BE2C (cell line): ENCODE results near the gene TRPM2.

Experiments
- DNase-seq: peaks from one replicate; pipeline ENCODE4 v3.0.0-alpha.2; 2020
- H3K27me3 ChIP-seq: fragments of 250-450 bp; sonication (Bioruptor Pico); 2 replicates; pipeline ENCODE4 v1.5.1; 2020; ENCODE audit warnings: mild to moderate bottlenecking
- H3K36me3 ChIP-seq: fragments of 250-450 bp; sonication (Bioruptor Pico); 2 replicates; pipeline ENCODE4 v1.5.1; 2020; ENCODE audit warnings: mild to moderate bottlenecking
- H3K4me1 ChIP-seq: fragments of 250-450 bp; sonication (Bioruptor Pico); 2 replicates; pipeline ENCODE4 v1.5.1; 2020
- H3K4me3 ChIP-seq: 2 replicates; pipeline ENCODE4 v1.5.1; 2011; ENCODE audit warnings: low read depth, low read length
- H3K9me3 ChIP-seq: fragments of 250-450 bp; sonication (Bioruptor Pico); 2 replicates; pipeline ENCODE4 v1.5.1; 2020
- CTCF ChIP-seq: IDR thresholded peaks from 2 replicates; pipeline ENCODE4 v1.5.1; 2012; ENCODE audit warnings: mild to moderate bottlenecking, low read depth, low read length

Gene TRPM2

GRCh38 chr21:44331209-44331608, 22.2 kb upstream of the TRPM2 start:
- no peak for TF ChIP-seq CTCF
- no peaks in the 10 kb centered on the region for H3K9me3 ChIP-seq
- H3K36me3 ChIP-seq = peaks cover under 1% of the 10 kb centered on the region; the same call in 1 of the 2 replicates

GRCh38 chr21:44331650-44332307, 21.6 kb upstream of the TRPM2 start:
- Histone ChIP-seq H3K9me3 (no peaks in the 10 kb centered on the region), H3K4me3 (no peak overlapping the region), H3K4me1 (peaks cover 15% of the 10 kb centered on the region), H3K27me3 (no peaks in the 10 kb centered on the region), H3K36me3 (no peaks in the 10 kb centered on the region; the same call in 1 of the 2 replicates)
- no peak for DNase-seq
- TF ChIP-seq CTCF = no peak

More at GRCh38 chr21:44331209-44331608, 22.2 kb upstream of the TRPM2 start:
- peaks cover 15% of the 10 kb centered on the region for H3K4me1 ChIP-seq
- DNase-seq = no peak
- no peak overlapping the region for H3K4me3 ChIP-seq
- no peaks in the 10 kb centered on the region for H3K27me3 ChIP-seq

- Histone ChIP-seq H3K27me3 (no peaks in the 10 kb centered on the region), H3K4me1 (peaks cover 10% of the 10 kb centered on the region), H3K36me3 (no peaks in the 10 kb centered on the region; the same call in 1 of the 2 replicates), H3K9me3 (no peaks in the 10 kb centered on the region), H3K4me3 (no peak overlapping the region)
- no peak for TF ChIP-seq CTCF
- no peak for DNase-seq
These were observed 21.0 kb upstream of the TRPM2 start for GRCh38 chr21:44332383-44332782.

- DNase-seq = no peak
- peaks cover 11% of the 10 kb centered on the region for H3K4me1 ChIP-seq
- no peak overlapping the region for H3K4me3 ChIP-seq
- no peak for TF ChIP-seq CTCF
- H3K9me3 ChIP-seq = no peaks in the 10 kb centered on the region
- no peaks in the 10 kb centered on the region; the same call in 1 of the 2 replicates for H3K36me3 ChIP-seq
- no peaks in the 10 kb centered on the region for H3K27me3 ChIP-seq
These were observed 20.5 kb upstream of the TRPM2 start for GRCh38 chr21:44332965-44333364.

- Histone ChIP-seq H3K9me3 (no peaks in the 10 kb centered on the region), H3K4me1 (peaks cover 10% of the 10 kb centered on the region), H3K4me3 (no peak overlapping the region), H3K27me3 (no peaks in the 10 kb centered on the region), H3K36me3 (no peaks in the 10 kb centered on the region)
- DNase-seq = no peak
- TF ChIP-seq CTCF = no peak
These were observed 19.7 kb upstream of the TRPM2 start for GRCh38 chr21:44333509-44334328.
